Stimulated activated CD4-positive, alpha-beta T cell treated with anti-CD3 and anti-CD28 coated beads, Interleukin-12 subunit alpha, Interleukin-12 subunit beta, amount 100 ng/mL, for 48 hours (primary cell): ENCODE results near the gene KIF3B.
"Not testable (repeated sequence)": the region's sequence is repeated elsewhere in the genome, so short reads cannot be mapped to it uniquely, and the experiment has no call there.

Experiments
- DNase-seq, 3 donors: peaks; one replicate each; pipeline ENCODE4 v3.0.0-alpha.2; 2020; ENCODE audit warnings: low read depth in 2 of 3, low spot score in 1 of 3

Gene KIF3B

GRCh38 chr20:32355417-32355841 is 78.0 kb downstream of the KIF3B start:
- no peak for DNase-seq

GRCh38 chr20:32355907-32356621 is 78.6 kb downstream of the KIF3B start:
- DNase-seq = not testable (repeated sequence)

GRCh38 chr20:32356622-32357374 is 79.3 kb downstream of the KIF3B start:
- DNase-seq = no peak

GRCh38 chr20:32357375-32357868 is 80.0 kb downstream of the KIF3B start:
- no peak for DNase-seq

- DNase-seq = peak; percentile 90 to 94 (median 93)
Observed at GRCh38 chr20:32357869-32358631, 80.6 kb downstream of the KIF3B start, which contains the start of gene ASXL1. TSS of gene ASXL1 (plus strand) at chr20:32358331. CDS start at chr20:32358776, 445 bp downstream.

GRCh38 chr20:32358632-32358882 is 81.1 kb downstream of the KIF3B start:
- no peak for DNase-seq

GRCh38 chr20:32358883-32359632 is 81.6 kb downstream of the KIF3B start:
- peak; percentile 59 to 72 (median 65) for DNase-seq

- DNase-seq = no peak
Observed at GRCh38 chr20:32359633-32360332, 82.3 kb downstream of the KIF3B start.

- no peak for DNase-seq
Observed at GRCh38 chr20:32360333-32360634, 82.8 kb downstream of the KIF3B start.

GRCh38 chr20:32362901-32363364 is 85.5 kb downstream of the KIF3B start:
- no peak for DNase-seq

- no peak for DNase-seq
Observed at GRCh38 chr20:32363492-32363891, 86.0 kb downstream of the KIF3B start.

GRCh38 chr20:32364554-32365208 is 87.2 kb downstream of the KIF3B start:
- DNase-seq = no peak

GRCh38 chr20:32365564-32365963 is 88.1 kb downstream of the KIF3B start:
- DNase-seq = no peak

- no peak for DNase-seq
Observed at GRCh38 chr20:32366380-32366779, 88.9 kb downstream of the KIF3B start.

- DNase-seq = no peak
Observed at GRCh38 chr20:32368323-32368722, 90.9 kb downstream of the KIF3B start.

GRCh38 chr20:32368925-32369324 is 91.5 kb downstream of the KIF3B start:
- no peak for DNase-seq

- DNase-seq = no peak
Observed at GRCh38 chr20:32370897-32371296, 93.4 kb downstream of the KIF3B start.

- DNase-seq = no peak
Observed at GRCh38 chr20:32378461-32378860, 101.0 kb downstream of the KIF3B start.

GRCh38 chr20:32380037-32380436 is 102.6 kb downstream of the KIF3B start:
- not testable (repeated sequence) for DNase-seq

GRCh38 chr20:32380745-32381144 is 103.3 kb downstream of the KIF3B start:
- no peak for DNase-seq
